GM12878 (cell line): Measurements from ENCODE around the gene MRPL36. TPM values are rescaled to one million over a fixed set of nuclear protein-coding genes. Genes with fewer than 3 reads are reported as not detected.

Experiments used
- ATAC-seq: fragments of 200-7000 bp; cut with Tn5 transposase; 3 replicates; pipeline ENCODE4 v1.9.1; 2020; ENCODE audit warnings: mild to moderate bottlenecking, moderate library complexity
- BruUV-seq: library from RNA; stranded (reverse); fragments of 400-500 nt; replicated peaks from 2 replicates; lab custom pipeline; 2021; lab: Mats Ljungman, UMichigan
- CTCF ChIA-PET: fragments of 300-600 bp; sonication (Branson Sonifier 250); formaldehyde crosslinking; extraction: SDS; loops from one replicate; lab custom pipeline; 2021; ENCODE audit warnings: inconsistent platforms; lab: Yijun Ruan, JAX
- POLR2A ChIA-PET: fragments of 350-600 bp; formaldehyde crosslinking; extraction: SDS; loops from one replicate; lab custom pipeline; 2021; ENCODE audit warnings: inconsistent platforms; lab: Charles Lee
- RAD21 ChIA-PET: fragments of 300-600 bp; sonication (Branson Sonifier 250); formaldehyde crosslinking; loops from one replicate; lab custom pipeline; 2023; ENCODE audit warnings: antibody characterized with exemption; ENCODE audit not compliant: unreplicated experiment; lab: Charles Lee
- SMC1A ChIA-PET: fragments of 300-600 bp; sonication (Branson Sonifier 250); formaldehyde crosslinking; loops from one replicate; lab custom pipeline; 2023; ENCODE audit not compliant: unreplicated experiment, uncharacterized antibody; lab: Charles Lee
- DNase-seq: peaks from one replicate; pipeline ENCODE4 v3.0.0-alpha.2; 2011; ENCODE audit warnings: low read depth, low spot score
- FAIRE-seq: peaks from 3 replicates; lab custom pipeline; 2011; peaks lifted over from hg19 to GRCh38; lab: Jason Lieb, UNC
- H2AFZ ChIP-seq: 2 replicates; pipeline ENCODE4 v1.6.0; 2011; ENCODE audit warnings: low read depth, low read length, control low read depth; ENCODE audit not compliant: control insufficient read depth
- H3K27ac ChIP-seq: 2 replicates; pipeline ENCODE4 v1.5.1; 2011; ENCODE audit warnings: control low read depth; ENCODE audit not compliant: control insufficient read depth, insufficient read depth
- H3K27me3 ChIP-seq, 2 experiments: replicated peaks in 1 of 2; 2 replicates each; pipeline versions ENCODE4 v1.6.0 to v1.6.1; 2011; ENCODE audit warnings: low read length in 1 of 2; ENCODE audit not compliant: control insufficient read depth in 2 of 2, insufficient read depth in 2 of 2
- H3K36me3 ChIP-seq, 2 experiments: 2 replicates each; pipeline ENCODE4 v1.5.1; 2011; ENCODE audit warnings: low read length in 1 of 2; ENCODE audit not compliant: control insufficient read depth in 2 of 2, insufficient read depth in 2 of 2
- H3K4me1 ChIP-seq: 2 replicates; pipeline ENCODE4 v1.6.1; 2011; ENCODE audit warnings: mild to moderate bottlenecking, low read length, moderate library complexity, mixed read lengths; ENCODE audit not compliant: control insufficient read depth, insufficient read depth
- H3K4me2 ChIP-seq: 2 replicates; pipeline ENCODE4 v1.6.0; 2011; ENCODE audit warnings: control low read depth; ENCODE audit not compliant: control insufficient read depth, insufficient read depth
- H3K4me3 ChIP-seq: fragments of 200-600 bp; sonication (generic); 2 replicates; pipeline ENCODE4 v1.5.1; 2016
- H3K79me2 ChIP-seq: 2 replicates; pipeline ENCODE4 v1.6.0; 2011; ENCODE audit warnings: low read length; ENCODE audit not compliant: control insufficient read depth, insufficient read depth
- H3K9ac ChIP-seq: 2 replicates; pipeline ENCODE4 v1.8.0; 2011; ENCODE audit warnings: low read length, control low read depth, mixed read lengths; ENCODE audit not compliant: control insufficient read depth, insufficient read depth
- H3K9me3 ChIP-seq: replicated peaks from 3 replicates; pipeline ENCODE4 v1.5.1; 2011; ENCODE audit warnings: mild to moderate bottlenecking, low read length; ENCODE audit not compliant: control insufficient read depth, insufficient read depth
- H4K20me1 ChIP-seq: 2 replicates; pipeline ENCODE4 v1.6.0; 2011; ENCODE audit not compliant: control insufficient read depth, insufficient read depth
- CBFB ChIP-seq: IDR thresholded peaks from 2 replicates; pipeline ENCODE4 v1.6.1; 2016; ENCODE audit warnings: antibody characterized with exemption, low read depth
- CHD1 ChIP-seq: IDR thresholded peaks from 2 replicates; pipeline ENCODE4 v1.6.1; 2012; ENCODE audit warnings: low read depth, low read length, improper control_type of control experiment
- CHD4 ChIP-seq: fragments of 200-600 bp; sonication (generic); IDR thresholded peaks from 2 replicates; pipeline ENCODE4 v1.6.1; 2016; ENCODE audit warnings: mild to moderate bottlenecking
- NFYB ChIP-seq: IDR thresholded peaks from 2 replicates; pipeline ENCODE4 v1.6.1; 2011; ENCODE audit warnings: low read depth, mild to moderate bottlenecking, low read length, improper control_type of control experiment, moderate library complexity; ENCODE audit not compliant: insufficient read depth
- NR2F1 ChIP-seq: fragments of 450-650 bp; conservative IDR thresholded peaks from 2 replicates; pipeline ENCODE4 v1.6.1; 2017; ENCODE audit warnings: mild to moderate bottlenecking
- SREBF1 ChIP-seq: IDR thresholded peaks from 2 replicates; pipeline ENCODE4 v1.6.1; 2012; ENCODE audit warnings: mild to moderate bottlenecking, low read length
- TBL1XR1 ChIP-seq: IDR thresholded peaks from 2 replicates; pipeline ENCODE4 v1.6.1; 2012; ENCODE audit warnings: low read depth, low read length, improper control_type of control experiment
- ZNF622 ChIP-seq: fragments of 450-650 bp; IDR thresholded peaks from 2 replicates; pipeline ENCODE4 v1.6.1; 2017; ENCODE audit warnings: mild to moderate bottlenecking, inconsistent platforms
- WGBS: methylation state at CpG from one replicate; pipeline ENCODE4 v1.1.6; 2016; ENCODE audit warnings: low lambda C conversion rate; ENCODE audit not compliant: insufficient replicate concordance, insufficient coverage; ENCODE audit errors: missing lambda C conversion rate; 5-methylcytosine and 5-hydroxymethylcytosine counted together
- in situ Hi-C: fragments of 300-500 bp; cut with MboI; formaldehyde crosslinking; loops from 9 replicates; pipeline ENCODE4 v1.14.3; 2018; ENCODE audit warnings: mixed read lengths
- intact Hi-C: fragments of 100-400 bp; cut with micrococcal nuclease; formaldehyde crosslinking; loops from one replicate; pipeline ENCODE4 v1.14.2; 2022; ENCODE audit not compliant: unreplicated experiment
- polyA plus RNA-seq, 11 experiments: library from polyadenylated mRNA; depleted of rRNA in 4 of 11; unstranded in 6 of 11; stranded (reverse) in 5 of 11; fragments of >200 nt; fragmentation: Nextera tagmentation in 4 of 11; fragmentation: Illumina TruSeq in 1 of 11; extraction: Ambion mirVana in 4 of 11; extraction: Trizol in 1 of 11; gene quantifications; 1 replicate in 1 of 11; 2 replicates in 10 of 11; pipeline versions ENCODE4 v1.2.1 to v1.2.3, GENCODE V29; 2011 to 2016; ENCODE audit warnings: inconsistent platforms in 2 of 11, missing spikeins in 2 of 11, low read depth in 1 of 11
- total RNA-seq, 4 experiments: library from RNA; depleted of rRNA in 3 of 4; stranded (reverse); fragments of >200 nt in 3 of 4; fragmentation: Illumina TruSeq in 1 of 4; extraction: Trizol in 1 of 4; gene quantifications; 2 replicates each; pipeline versions ENCODE4 v1.2.1 to v1.2.3, GENCODE V29; 2013 to 2021
- TF ChIP-seq, protein P1 (sequence below): IDR thresholded peaks from 2 replicates; pipeline ENCODE4 v1.6.1; 2012; ENCODE audit warnings: mild to moderate bottlenecking, low read depth, low read length
- TF ChIP-seq, protein P2 (sequence below): IDR thresholded peaks from 2 replicates; pipeline ENCODE4 v1.6.1; 2011; ENCODE audit warnings: borderline replicate concordance, low read depth, mild to moderate bottlenecking, moderate library complexity, low read length; ENCODE audit not compliant: insufficient read depth, poor library complexity, severe bottlenecking
- TF ChIP-seq, protein P3 (sequence below): fragments of 450-650 bp; IDR thresholded peaks from 2 replicates; pipeline ENCODE4 v1.6.1; 2017; ENCODE audit warnings: mild to moderate bottlenecking, moderate library complexity
- TF ChIP-seq, protein P4 (sequence below): IDR thresholded peaks from 2 replicates; pipeline ENCODE4 v1.6.1; 2012; ENCODE audit warnings: low read depth, low read length, improper control_type of control experiment

MRPL36 gene
- total and polyA plus RNA-seq, 10 of the 15 experiments (the other 5 are each of a cell fraction or from before 2014, with no cell fraction given): 89.2 to 559 (median 152) TPM

DNA sequence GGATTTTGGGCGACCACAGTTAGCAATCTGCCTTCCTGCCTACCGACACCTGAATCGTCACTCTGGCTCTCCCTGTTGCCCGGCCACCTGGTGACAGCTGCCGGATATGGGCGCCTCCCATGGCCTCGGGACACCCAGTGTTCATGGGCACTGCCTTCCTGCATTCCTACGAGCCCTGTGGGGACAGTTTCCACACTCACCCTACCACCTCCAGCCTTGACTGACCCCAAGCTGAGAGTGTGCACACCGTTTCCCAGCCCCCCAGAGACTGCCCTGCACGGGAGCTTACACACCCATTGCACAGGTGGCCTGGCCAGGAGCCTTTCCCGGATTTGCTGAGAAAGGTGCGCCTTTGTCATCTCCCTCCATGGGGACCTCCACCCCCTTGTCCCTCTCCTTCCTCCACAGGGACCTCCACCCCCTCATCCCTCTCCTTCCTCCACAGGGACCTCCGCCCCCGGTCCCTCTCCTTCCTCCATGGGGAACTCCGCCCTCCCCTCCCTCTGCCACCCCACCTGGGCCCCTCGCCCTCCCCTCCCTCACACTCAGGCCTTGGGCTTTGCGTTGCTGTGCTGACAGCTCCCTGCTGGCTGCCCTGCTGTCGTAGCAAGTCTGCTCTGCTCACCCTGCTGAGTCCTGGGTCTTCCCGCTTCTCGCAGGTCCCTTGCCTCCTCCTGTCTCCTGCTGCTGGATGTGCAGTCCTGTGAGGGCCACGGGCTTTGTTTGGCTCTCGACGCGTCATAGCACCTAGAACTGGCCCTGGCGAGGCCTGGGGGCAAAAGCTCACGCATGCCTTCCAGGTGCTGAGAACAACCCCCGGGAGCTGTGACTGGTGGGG lies 48.4 kb downstream of the MRPL36 start (continued):
- TF ChIP-seq, protein P1, sequence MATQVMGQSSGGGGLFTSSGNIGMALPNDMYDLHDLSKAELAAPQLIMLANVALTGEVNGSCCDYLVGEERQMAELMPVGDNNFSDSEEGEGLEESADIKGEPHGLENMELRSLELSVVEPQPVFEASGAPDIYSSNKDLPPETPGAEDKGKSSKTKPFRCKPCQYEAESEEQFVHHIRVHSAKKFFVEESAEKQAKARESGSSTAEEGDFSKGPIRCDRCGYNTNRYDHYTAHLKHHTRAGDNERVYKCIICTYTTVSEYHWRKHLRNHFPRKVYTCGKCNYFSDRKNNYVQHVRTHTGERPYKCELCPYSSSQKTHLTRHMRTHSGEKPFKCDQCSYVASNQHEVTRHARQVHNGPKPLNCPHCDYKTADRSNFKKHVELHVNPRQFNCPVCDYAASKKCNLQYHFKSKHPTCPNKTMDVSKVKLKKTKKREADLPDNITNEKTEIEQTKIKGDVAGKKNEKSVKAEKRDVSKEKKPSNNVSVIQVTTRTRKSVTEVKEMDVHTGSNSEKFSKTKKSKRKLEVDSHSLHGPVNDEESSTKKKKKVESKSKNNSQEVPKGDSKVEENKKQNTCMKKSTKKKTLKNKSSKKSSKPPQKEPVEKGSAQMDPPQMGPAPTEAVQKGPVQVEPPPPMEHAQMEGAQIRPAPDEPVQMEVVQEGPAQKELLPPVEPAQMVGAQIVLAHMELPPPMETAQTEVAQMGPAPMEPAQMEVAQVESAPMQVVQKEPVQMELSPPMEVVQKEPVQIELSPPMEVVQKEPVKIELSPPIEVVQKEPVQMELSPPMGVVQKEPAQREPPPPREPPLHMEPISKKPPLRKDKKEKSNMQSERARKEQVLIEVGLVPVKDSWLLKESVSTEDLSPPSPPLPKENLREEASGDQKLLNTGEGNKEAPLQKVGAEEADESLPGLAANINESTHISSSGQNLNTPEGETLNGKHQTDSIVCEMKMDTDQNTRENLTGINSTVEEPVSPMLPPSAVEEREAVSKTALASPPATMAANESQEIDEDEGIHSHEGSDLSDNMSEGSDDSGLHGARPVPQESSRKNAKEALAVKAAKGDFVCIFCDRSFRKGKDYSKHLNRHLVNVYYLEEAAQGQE: no peak
- TF ChIP-seq CHD4: no peak

DNA sequence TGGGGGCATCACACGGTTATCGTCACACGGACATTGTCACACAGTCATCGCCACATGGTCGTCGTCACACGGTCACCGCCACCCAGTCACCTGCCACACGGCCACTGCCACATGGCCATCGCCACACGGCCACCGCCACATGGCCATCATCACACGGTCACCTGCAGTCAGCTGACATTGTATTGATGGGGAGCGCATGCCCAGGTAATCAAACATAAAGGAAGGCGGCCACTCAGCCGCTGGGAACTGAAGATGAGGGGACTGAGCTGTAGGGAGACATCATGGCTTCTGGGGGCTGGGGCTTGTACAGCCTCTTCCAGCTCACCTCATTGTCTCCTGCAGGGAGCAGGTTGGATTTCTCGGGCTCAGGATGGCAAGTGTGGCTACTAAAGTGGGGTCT lies 49.2 kb downstream of the MRPL36 start:
- Histone ChIP-seq H2AFZ (no peak overlapping the region), H4K20me1 (no peaks in the 10 kb centered on the region), H3K9ac (no peak overlapping the region), H3K79me2 (no peaks in the 10 kb centered on the region), H3K27ac (no peak overlapping the region), H3K4me3 (no peak overlapping the region), H3K9me3 (no peaks in the 10 kb centered on the region), H3K27me3 (no peaks in the 10 kb centered on the region; a peak in 2 of 4 replicates), H3K36me3 (no peaks in the 10 kb centered on the region), H3K4me1 (no peaks in the 10 kb centered on the region), H3K4me2 (no peak overlapping the region)
- ChIA-PET CTCF (no interaction called here), RAD21 (no interaction called here), SMC1A (no interaction called here), POLR2A (no interaction called here)
- 71% methylated on average over 17 of the region's 17 CpGs for WGBS
- intact Hi-C loops: no loop called here
- BruUV-seq: no TSS peak
- FAIRE-seq: no peak
- in situ Hi-C loops: no loop called here
- ATAC-seq: no peak
- no peak for DNase-seq
- TF ChIP-seq NFYB: no peak
- TF ChIP-seq, protein P2, sequence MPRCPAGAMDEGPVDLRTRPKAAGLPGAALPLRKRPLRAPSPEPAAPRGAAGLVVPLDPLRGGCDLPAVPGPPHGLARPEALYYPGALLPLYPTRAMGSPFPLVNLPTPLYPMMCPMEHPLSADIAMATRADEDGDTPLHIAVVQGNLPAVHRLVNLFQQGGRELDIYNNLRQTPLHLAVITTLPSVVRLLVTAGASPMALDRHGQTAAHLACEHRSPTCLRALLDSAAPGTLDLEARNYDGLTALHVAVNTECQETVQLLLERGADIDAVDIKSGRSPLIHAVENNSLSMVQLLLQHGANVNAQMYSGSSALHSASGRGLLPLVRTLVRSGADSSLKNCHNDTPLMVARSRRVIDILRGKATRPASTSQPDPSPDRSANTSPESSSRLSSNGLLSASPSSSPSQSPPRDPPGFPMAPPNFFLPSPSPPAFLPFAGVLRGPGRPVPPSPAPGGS: no peak
- TF ChIP-seq, protein P3, sequence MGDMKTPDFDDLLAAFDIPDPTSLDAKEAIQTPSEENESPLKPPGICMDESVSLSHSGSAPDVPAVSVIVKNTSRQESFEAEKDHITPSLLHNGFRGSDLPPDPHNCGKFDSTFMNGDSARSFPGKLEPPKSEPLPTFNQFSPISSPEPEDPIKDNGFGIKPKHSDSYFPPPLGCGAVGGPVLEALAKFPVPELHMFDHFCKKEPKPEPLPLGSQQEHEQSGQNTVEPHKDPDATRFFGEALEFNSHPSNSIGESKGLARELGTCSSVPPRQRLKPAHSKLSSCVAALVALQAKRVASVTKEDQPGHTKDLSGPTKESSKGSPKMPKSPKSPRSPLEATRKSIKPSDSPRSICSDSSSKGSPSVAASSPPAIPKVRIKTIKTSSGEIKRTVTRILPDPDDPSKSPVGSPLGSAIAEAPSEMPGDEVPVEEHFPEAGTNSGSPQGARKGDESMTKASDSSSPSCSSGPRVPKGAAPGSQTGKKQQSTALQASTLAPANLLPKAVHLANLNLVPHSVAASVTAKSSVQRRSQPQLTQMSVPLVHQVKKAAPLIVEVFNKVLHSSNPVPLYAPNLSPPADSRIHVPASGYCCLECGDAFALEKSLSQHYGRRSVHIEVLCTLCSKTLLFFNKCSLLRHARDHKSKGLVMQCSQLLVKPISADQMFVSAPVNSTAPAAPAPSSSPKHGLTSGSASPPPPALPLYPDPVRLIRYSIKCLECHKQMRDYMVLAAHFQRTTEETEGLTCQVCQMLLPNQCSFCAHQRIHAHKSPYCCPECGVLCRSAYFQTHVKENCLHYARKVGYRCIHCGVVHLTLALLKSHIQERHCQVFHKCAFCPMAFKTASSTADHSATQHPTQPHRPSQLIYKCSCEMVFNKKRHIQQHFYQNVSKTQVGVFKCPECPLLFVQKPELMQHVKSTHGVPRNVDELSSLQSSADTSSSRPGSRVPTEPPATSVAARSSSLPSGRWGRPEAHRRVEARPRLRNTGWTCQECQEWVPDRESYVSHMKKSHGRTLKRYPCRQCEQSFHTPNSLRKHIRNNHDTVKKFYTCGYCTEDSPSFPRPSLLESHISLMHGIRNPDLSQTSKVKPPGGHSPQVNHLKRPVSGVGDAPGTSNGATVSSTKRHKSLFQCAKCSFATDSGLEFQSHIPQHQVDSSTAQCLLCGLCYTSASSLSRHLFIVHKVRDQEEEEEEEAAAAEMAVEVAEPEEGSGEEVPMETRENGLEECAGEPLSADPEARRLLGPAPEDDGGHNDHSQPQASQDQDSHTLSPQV: no peak
- no peak for TF ChIP-seq TBL1XR1
- no peak for TF ChIP-seq CHD1
- TF ChIP-seq, protein P4, sequence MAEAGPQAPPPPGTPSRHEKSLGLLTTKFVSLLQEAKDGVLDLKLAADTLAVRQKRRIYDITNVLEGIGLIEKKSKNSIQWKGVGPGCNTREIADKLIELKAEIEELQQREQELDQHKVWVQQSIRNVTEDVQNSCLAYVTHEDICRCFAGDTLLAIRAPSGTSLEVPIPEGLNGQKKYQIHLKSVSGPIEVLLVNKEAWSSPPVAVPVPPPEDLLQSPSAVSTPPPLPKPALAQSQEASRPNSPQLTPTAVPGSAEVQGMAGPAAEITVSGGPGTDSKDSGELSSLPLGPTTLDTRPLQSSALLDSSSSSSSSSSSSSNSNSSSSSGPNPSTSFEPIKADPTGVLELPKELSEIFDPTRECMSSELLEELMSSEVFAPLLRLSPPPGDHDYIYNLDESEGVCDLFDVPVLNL: no peak
- no peak for TF ChIP-seq SREBF1
- TF ChIP-seq ZNF622: no peak
- TF ChIP-seq CBFB: no peak
- TF ChIP-seq NR2F1: no peak
